ENCODE measurements around the gene IL23A.

- TF ChIP-seq CTCF (IDR thresholded peaks at IDR 0.05) (no peak), POLR2AphosphoS5 (IDR thresholded peaks at IDR 0.05) (no peak), POLR2A (IDR thresholded peaks at IDR 0.05) (no peak)
Observed at GRCh38 chr12:56362130-56363059, 23.7 kb downstream of the IL23A start, which contains the start of gene APOF.
